Measurements from ENCODE around the gene MYH4.

MYH4 gene

DNA sequence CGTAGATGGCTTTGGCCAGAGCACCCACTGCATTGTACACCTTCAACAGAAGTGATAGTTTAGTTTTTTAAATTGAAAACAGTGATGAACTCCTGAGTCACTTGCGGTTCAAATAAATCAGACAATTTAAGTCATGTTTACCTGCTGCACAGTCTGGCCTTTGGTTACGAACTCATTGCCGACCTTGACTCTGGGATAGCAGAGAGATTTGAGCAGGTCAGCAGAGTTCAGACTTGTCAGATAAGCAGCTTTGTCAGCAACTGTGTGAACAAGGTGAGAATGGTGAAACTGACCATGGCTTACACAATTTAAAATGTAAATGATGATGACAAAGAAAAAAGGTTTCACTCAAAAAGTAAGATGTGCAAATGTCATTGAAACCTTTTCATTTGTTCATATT, 9.3 kb downstream of the MYH4 start:
- Mint-ChIP-seq H3K27me3 (peaks cover 51% of the 10 kb centered on the region), H3K27ac (ENCODE audit: low read depth) (no peak overlapping the region), H3K36me3 (ENCODE audit: insufficient read depth) (no peaks in the 10 kb centered on the region), H3K4me1 (no peaks in the 10 kb centered on the region), H3K9me3 (no peaks in the 10 kb centered on the region), H3K4me3 (no peak overlapping the region)
- DNase-seq (ENCODE audit: low spot score in 2 of 2) = no peak
- no peak for ATAC-seq (replicated peaks; ENCODE audit: extremely low read depth, poor library complexity, severe bottlenecking)

DNA sequence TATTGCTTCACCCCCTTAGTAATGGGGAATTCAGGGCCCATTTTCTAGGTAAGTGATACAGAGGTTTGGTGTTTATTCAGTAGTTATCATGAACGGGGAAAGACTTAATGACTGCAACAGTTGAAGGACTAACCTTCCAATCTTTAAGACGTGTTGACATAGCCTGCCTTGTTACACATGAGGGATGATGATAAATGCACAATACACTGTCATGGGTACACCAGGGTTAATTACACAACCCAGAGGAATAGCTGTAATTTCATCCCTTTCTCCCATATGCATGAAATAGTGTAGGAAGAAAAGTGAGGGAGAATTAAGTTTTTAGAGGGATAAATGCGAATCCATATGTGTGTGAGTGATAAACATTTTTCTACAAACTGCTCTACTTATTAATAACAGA, 10.7 kb downstream of the MYH4 start:
- H3K9me3 Mint-ChIP-seq = no peaks in the 10 kb centered on the region
- H3K27ac Mint-ChIP-seq (ENCODE audit: low read depth) = no peak overlapping the region
- H3K36me3 Mint-ChIP-seq (ENCODE audit: insufficient read depth) = no peaks in the 10 kb centered on the region
- no peak overlapping the region for H3K4me3 Mint-ChIP-seq
- ATAC-seq (replicated peaks; ENCODE audit: extremely low read depth, poor library complexity, severe bottlenecking) = no peak
- DNase-seq (ENCODE audit: low spot score in 2 of 2) = no peak
- no peaks in the 10 kb centered on the region for H3K4me1 Mint-ChIP-seq
- peaks cover 50% of the 10 kb centered on the region for H3K27me3 Mint-ChIP-seq

DNA sequence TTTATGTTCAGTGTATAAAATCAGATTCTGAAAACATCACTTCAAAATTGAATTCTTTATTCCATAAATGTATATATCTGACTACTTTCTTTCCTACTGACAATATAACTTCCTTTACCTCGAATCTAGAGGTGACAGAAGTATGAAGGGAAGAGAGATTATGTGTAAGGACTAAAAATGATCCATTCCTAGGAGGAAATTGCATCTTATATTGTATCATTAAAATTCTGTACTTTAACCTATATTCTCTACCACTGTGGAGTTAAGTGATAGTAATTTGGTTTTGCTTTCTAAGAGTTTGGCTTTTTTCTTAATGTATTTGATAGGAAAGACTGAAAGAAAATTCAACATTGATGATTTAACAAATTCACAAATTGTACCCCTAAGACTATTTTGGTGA, 11.4 kb downstream of the MYH4 start:
- Mint-ChIP-seq H3K27ac (ENCODE audit: low read depth) (no peak overlapping the region), H3K27me3 (peaks cover 52% of the 10 kb centered on the region), H3K36me3 (ENCODE audit: insufficient read depth) (no peaks in the 10 kb centered on the region), H3K4me1 (no peaks in the 10 kb centered on the region), H3K4me3 (no peak overlapping the region), H3K9me3 (no peaks in the 10 kb centered on the region)
- ATAC-seq (replicated peaks; ENCODE audit: extremely low read depth, poor library complexity, severe bottlenecking) (no peak), DNase-seq (ENCODE audit: low spot score in 2 of 2) (no peak)

- no peak for DNase-seq (ENCODE audit: low spot score in 2 of 2)
- Mint-ChIP-seq H3K4me3 (no peak overlapping the region), H3K36me3 (ENCODE audit: insufficient read depth) (no peaks in the 10 kb centered on the region), H3K27me3 (peaks cover 77% of the 10 kb centered on the region), H3K9me3 (no peaks in the 10 kb centered on the region), H3K4me1 (no peaks in the 10 kb centered on the region), H3K27ac (ENCODE audit: low read depth) (no peak overlapping the region)
- no peak for ATAC-seq (replicated peaks; ENCODE audit: extremely low read depth, poor library complexity, severe bottlenecking)
Observed at GRCh38 chr17:10447026-10447931, 22.1 kb downstream of the MYH4 start.

- H3K27me3 Mint-ChIP-seq = peaks cover 82% of the 10 kb centered on the region
- DNase-seq (ENCODE audit: low spot score in 2 of 2) = no peak
- no peak overlapping the region for H3K27ac Mint-ChIP-seq (ENCODE audit: low read depth)
- H3K36me3 Mint-ChIP-seq (ENCODE audit: insufficient read depth) = no peaks in the 10 kb centered on the region
- H3K4me1 Mint-ChIP-seq = no peaks in the 10 kb centered on the region
- ATAC-seq (replicated peaks; ENCODE audit: extremely low read depth, poor library complexity, severe bottlenecking) = no peak
- no peaks in the 10 kb centered on the region for H3K9me3 Mint-ChIP-seq
- no peak overlapping the region for H3K4me3 Mint-ChIP-seq
Observed at GRCh38 chr17:10439816-10440215, 29.5 kb downstream of the MYH4 start.

- no peaks in the 10 kb centered on the region for H3K4me1 Mint-ChIP-seq
- no peak overlapping the region for H3K27ac Mint-ChIP-seq (ENCODE audit: low read depth)
- H3K9me3 Mint-ChIP-seq = peaks cover 11% of the 10 kb centered on the region
- no peak overlapping the region for H3K4me3 Mint-ChIP-seq
- ATAC-seq (replicated peaks; ENCODE audit: extremely low read depth, poor library complexity, severe bottlenecking) = no peak
- H3K27me3 Mint-ChIP-seq = peaks cover 82% of the 10 kb centered on the region
- no peak for DNase-seq (ENCODE audit: low spot score in 2 of 2)
- no peaks in the 10 kb centered on the region for H3K36me3 Mint-ChIP-seq (ENCODE audit: insufficient read depth)
Observed at GRCh38 chr17:10435096-10435495, 34.3 kb downstream of the MYH4 start.

- Mint-ChIP-seq H3K36me3 (ENCODE audit: insufficient read depth) (no peaks in the 10 kb centered on the region), H3K27me3 (peaks cover 84% of the 10 kb centered on the region), H3K4me3 (no peak overlapping the region), H3K27ac (ENCODE audit: low read depth) (no peak overlapping the region), H3K4me1 (no peaks in the 10 kb centered on the region), H3K9me3 (peaks cover 11% of the 10 kb centered on the region)
- DNase-seq (ENCODE audit: low spot score in 2 of 2) (no peak), ATAC-seq (replicated peaks; ENCODE audit: extremely low read depth, poor library complexity, severe bottlenecking) (no peak)
Observed at GRCh38 chr17:10429421-10430045, 39.8 kb downstream of the MYH4 start.

GRCh38 chr17:10428781-10429180, 40.6 kb downstream of the MYH4 start:
- H3K27ac Mint-ChIP-seq (ENCODE audit: low read depth) = no peak overlapping the region
- H3K9me3 Mint-ChIP-seq = peaks cover 11% of the 10 kb centered on the region
- DNase-seq (ENCODE audit: low spot score in 2 of 2) (no peak), ATAC-seq (replicated peaks; ENCODE audit: extremely low read depth, poor library complexity, severe bottlenecking) (no peak)
- no peaks in the 10 kb centered on the region for H3K36me3 Mint-ChIP-seq (ENCODE audit: insufficient read depth)
- no peaks in the 10 kb centered on the region for H3K4me1 Mint-ChIP-seq
- H3K4me3 Mint-ChIP-seq = no peak overlapping the region
- H3K27me3 Mint-ChIP-seq = peaks cover 81% of the 10 kb centered on the region

DNA sequence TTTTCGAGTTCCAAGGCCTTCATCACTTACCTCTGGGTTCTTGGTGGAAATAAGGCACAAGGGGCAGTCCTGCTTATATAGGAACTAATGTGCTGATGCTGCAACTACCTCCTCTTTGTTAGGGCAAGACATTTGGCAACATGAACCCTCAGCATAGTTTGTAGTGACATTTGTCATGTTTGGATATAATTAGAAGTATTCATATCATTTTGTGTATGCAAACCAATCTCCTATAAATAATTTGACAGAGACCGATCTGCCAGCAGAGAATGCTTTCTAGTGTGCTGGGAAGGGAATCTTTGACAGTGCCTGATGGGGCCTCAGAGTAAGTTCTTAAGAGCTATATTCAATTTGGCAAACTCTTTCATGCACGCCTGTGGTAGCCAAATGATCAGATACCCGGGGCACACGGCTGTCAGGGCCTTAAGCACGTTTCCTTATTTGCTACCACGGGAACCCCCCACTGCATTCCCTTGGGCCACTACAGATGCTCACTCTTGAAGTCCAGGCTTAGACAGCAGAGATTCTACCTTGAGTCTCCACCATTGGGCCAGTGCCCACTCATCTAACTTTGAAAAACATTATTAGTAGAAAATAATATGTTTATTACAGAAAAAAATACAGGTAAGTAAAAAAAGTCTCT, 47.3 kb downstream of the MYH4 start, which contains the start of gene MYH8:
Gene MYH8, minus strand, starts transcription at position 51 of the 643 bp plus-strand sequence. CDS start 1,723 bp downstream, outside the sequence.
- DNase-seq (ENCODE audit: low spot score in 2 of 2) (no peak), ATAC-seq (replicated peaks; ENCODE audit: extremely low read depth, poor library complexity, severe bottlenecking) (no peak)
- H3K9me3 Mint-ChIP-seq = no peaks in the 10 kb centered on the region
- H3K27me3 Mint-ChIP-seq = peaks cover 22% of the 10 kb centered on the region
- no peak within 1 kb of the TSS for H3K27ac Mint-ChIP-seq (ENCODE audit: low read depth)
- H3K36me3 Mint-ChIP-seq (ENCODE audit: insufficient read depth) = no peaks in the 10 kb centered on the region
- no peaks in the 10 kb centered on the region for H3K4me1 Mint-ChIP-seq
- H3K4me3 Mint-ChIP-seq = no peak within 1 kb of the TSS

- no peak for ATAC-seq (replicated peaks; ENCODE audit: extremely low read depth, poor library complexity, severe bottlenecking)
- Mint-ChIP-seq H3K36me3 (ENCODE audit: insufficient read depth) (no peaks in the 10 kb centered on the region), H3K27me3 (peaks cover 14% of the 10 kb centered on the region), H3K4me1 (no peaks in the 10 kb centered on the region), H3K4me3 (no peak overlapping the region), H3K9me3 (no peaks in the 10 kb centered on the region), H3K27ac (ENCODE audit: low read depth) (no peak overlapping the region)
- no peak for DNase-seq (ENCODE audit: low spot score in 2 of 2)
Observed at GRCh38 chr17:10421211-10421610, 48.1 kb downstream of the MYH4 start.

- H3K4me1 Mint-ChIP-seq = no peaks in the 10 kb centered on the region
- no peak for ATAC-seq (replicated peaks; ENCODE audit: extremely low read depth, poor library complexity, severe bottlenecking)
Observed at GRCh38 chr17:10420811-10421210, 48.5 kb downstream of the MYH4 start.

DNA sequence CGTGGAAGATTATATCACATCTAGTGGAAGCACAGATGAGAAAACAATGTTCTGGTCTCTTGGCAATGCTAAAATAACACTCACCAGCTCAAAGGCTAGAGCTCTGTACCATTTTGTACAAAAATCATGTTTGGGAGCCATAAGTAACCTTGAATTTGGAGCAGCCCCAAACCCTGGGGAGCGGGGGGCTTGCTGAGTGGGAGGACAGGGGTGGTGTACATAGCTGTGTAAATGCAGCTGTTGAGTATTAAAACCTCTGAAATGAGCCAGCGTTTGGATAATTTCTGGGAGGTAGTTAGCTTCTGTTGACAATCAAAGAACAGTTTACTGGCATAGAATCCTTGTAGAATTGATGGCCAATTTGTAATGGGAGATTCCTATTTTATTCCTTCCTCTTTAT, 51.9 kb downstream of the MYH4 start:
- Mint-ChIP-seq H3K4me1 (no peaks in the 10 kb centered on the region), H3K27ac (ENCODE audit: low read depth) (no peak overlapping the region), H3K27me3 (peaks cover 17% of the 10 kb centered on the region)

More at GRCh38 chr17:10420811-10421210, 48.5 kb downstream of the MYH4 start:
- Mint-ChIP-seq H3K27me3 (peaks cover 14% of the 10 kb centered on the region), H3K4me3 (no peak overlapping the region), H3K27ac (ENCODE audit: low read depth) (no peak overlapping the region), H3K36me3 (ENCODE audit: insufficient read depth) (no peaks in the 10 kb centered on the region), H3K9me3 (no peaks in the 10 kb centered on the region)
- DNase-seq (ENCODE audit: low spot score in 2 of 2) = no peak

More for the DNA sequence above, 51.9 kb downstream of the MYH4 start:
- Mint-ChIP-seq H3K36me3 (ENCODE audit: insufficient read depth) (no peaks in the 10 kb centered on the region), H3K4me3 (no peak overlapping the region), H3K9me3 (no peaks in the 10 kb centered on the region)
- DNase-seq (ENCODE audit: low spot score in 2 of 2) (no peak), ATAC-seq (replicated peaks; ENCODE audit: extremely low read depth, poor library complexity, severe bottlenecking) (no peak)

Measured in central memory CD8-positive, alpha-beta T cell (primary cell).